Measurements from ENCODE around the gene TNRC6A. TPM values are rescaled to one million over a fixed set of nuclear protein-coding genes. Genes with fewer than 3 reads are reported as not detected.

TNRC6A gene
- total and polyA plus RNA-seq, 2 of the 13 experiments (the other 11 are each of a cell fraction or from before 2014, with no cell fraction given) = 30.9 to 43.6 TPM

- TF ChIP-seq, protein P1, sequence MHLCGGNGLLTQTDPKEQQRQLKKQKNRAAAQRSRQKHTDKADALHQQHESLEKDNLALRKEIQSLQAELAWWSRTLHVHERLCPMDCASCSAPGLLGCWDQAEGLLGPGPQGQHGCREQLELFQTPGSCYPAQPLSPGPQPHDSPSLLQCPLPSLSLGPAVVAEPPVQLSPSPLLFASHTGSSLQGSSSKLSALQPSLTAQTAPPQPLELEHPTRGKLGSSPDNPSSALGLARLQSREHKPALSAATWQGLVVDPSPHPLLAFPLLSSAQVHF (CRISPR knock-in tag; IDR thresholded peaks at IDR 0.05) = no peak
- TF ChIP-seq ZNF34 (CRISPR knock-in tag; IDR thresholded peaks at IDR 0.05; ENCODE audit: borderline replicate concordance) = no peak
- TF ChIP-seq HOXD1 (CRISPR knock-in tag; IDR thresholded peaks at IDR 0.05) = no peak
- TF ChIP-seq MIER3 (CRISPR knock-in tag; IDR thresholded peaks at IDR 0.05; ENCODE audit: borderline replicate concordance) = peak; percentile 67; the same call in 1 of the 2 replicates
- peak; percentile 54; the same call in 1 of the 2 replicates for TF ChIP-seq MAX (IDR thresholded peaks at IDR 0.05)
- TF ChIP-seq EP300 (IDR thresholded peaks at IDR 0.05; ENCODE audit: low read depth in 2 of 2, low read length in 2 of 2) = peak in 1 of 2 experiments; percentile 47; a peak in 2 of 4 replicates
- TF ChIP-seq EP300 (CRISPR knock-in tag; IDR thresholded peaks at IDR 0.05; ENCODE audit: borderline replicate concordance) = no peak
- TF ChIP-seq ZNF567 (CRISPR knock-in tag; IDR thresholded peaks at IDR 0.05; ENCODE audit: borderline replicate concordance) = no peak
- peak; percentile 26 for TF ChIP-seq PTBP1 (IDR thresholded peaks at IDR 0.05; ENCODE audit: low read depth, low read length, poor library complexity, severe bottlenecking)
- no peak for TF ChIP-seq MXD3 (CRISPR knock-in tag; IDR thresholded peaks at IDR 0.05)
- peak; percentile 52; the same call in 1 of the 2 replicates for TF ChIP-seq ZGPAT (CRISPR knock-in tag; IDR thresholded peaks at IDR 0.05)
Observed at GRCh38 chr16:24844101-24845030, 114.9 kb downstream of the TNRC6A start (continued).
